ENCODE results near the gene TAS2R40. TPM values are rescaled to one million over a fixed set of nuclear protein-coding genes. Genes with fewer than 3 reads are reported as not detected.
"Not testable (repeated sequence)": the region's sequence is repeated elsewhere in the genome, so short reads cannot be mapped to it uniquely, and the experiment has no call there.

The TAS2R40 gene
- total RNA-seq: not detected in 2 replicates

DNA sequence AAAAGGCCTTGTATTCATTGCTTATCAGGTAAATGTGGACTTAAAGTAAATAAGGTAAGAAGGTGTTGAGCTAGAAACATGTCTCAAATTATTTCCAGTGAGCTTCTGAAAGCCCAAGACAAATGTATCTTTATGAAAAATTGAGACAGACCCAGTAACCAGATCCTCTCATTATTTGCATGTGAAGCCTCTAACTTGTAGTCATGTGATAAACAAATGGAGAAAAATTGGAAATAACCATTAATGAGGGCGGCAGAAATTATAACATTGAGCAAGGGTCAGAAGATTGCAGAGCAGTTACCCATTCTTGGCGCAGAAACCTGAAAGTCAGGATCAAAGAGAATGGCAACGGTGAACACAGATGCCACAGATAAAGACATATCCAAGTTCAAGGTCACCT is at the start of gene TAS2R40:
Gene TAS2R40 (plus strand): TSS at position 301 of the 400 bp plus-strand sequence. CDS start 42 bp downstream, at position 343.
- Mint-ChIP-seq H3K36me3 (ENCODE audit: low read depth) (no peaks in the 10 kb centered on the region), H3K27ac (no peak within 1 kb of the TSS), H3K4me1 (ENCODE audit: low read depth) (no peaks in the 10 kb centered on the region), H3K4me3 (ENCODE audit: low read depth) (no peak within 1 kb of the TSS), H3K27me3 (ENCODE audit: low read depth) (peaks cover 42% of the 10 kb centered on the region), H3K9me3 (no peaks in the 10 kb centered on the region)
- no peak for DNase-seq (ENCODE audit: low spot score)
- intact Hi-C loops (cut with micrococcal nuclease): no loop called here

DNA sequence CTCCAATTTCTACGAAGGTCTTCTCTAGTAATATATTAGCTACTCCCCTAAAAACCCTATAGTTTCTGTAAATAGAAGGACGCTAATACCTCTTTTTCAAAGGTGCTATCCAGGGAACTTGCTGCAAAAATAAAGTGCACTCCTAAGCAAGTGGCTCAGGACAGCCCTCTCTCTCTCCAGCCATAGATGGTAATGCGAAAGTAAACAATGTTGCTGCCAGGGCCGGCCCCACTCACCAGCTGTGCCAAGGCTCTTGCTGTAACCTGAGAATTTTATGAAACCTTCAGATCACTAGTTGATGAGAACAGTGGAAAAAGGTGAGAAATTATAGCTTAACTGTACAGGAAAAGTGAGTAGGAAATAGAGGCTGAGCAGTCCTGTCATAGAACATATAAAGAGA is 49.5 kb upstream of the TAS2R40 start:
- Mint-ChIP-seq H3K36me3 (ENCODE audit: low read depth) (no peaks in the 10 kb centered on the region), H3K4me1 (ENCODE audit: low read depth) (no peaks in the 10 kb centered on the region), H3K9me3 (peaks cover 6% of the 10 kb centered on the region), H3K4me3 (ENCODE audit: low read depth) (no peak overlapping the region), H3K27me3 (ENCODE audit: low read depth) (no peaks in the 10 kb centered on the region), H3K27ac (no peak overlapping the region)
- DNase-seq (ENCODE audit: low spot score): no peak
- intact Hi-C loops (cut with micrococcal nuclease): no loop called here

DNA sequence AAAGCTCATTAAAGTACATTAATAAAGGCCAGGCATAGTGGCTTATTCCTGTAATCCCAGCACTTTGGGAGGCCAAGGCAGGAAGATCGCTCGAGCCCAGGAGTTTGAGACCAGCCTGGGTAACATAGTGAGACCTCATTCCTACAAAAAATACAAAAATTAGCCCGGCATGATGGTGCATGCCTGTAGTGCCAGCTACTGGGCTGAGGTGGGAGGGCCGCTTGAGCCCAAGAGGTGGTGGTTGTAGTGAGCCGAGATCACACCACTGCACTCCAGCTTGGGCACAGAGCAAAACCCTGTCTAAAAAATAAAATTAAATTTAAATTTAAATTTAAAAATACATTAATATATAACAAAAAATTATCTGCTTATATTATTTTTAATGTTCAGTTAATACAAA is 45.7 kb upstream of the TAS2R40 start:
- intact Hi-C loops (cut with micrococcal nuclease): no loop called here
- Mint-ChIP-seq H3K27ac (no peak overlapping the region), H3K4me1 (ENCODE audit: low read depth) (no peaks in the 10 kb centered on the region), H3K9me3 (peaks cover 21% of the 10 kb centered on the region), H3K4me3 (ENCODE audit: low read depth) (no peak overlapping the region), H3K27me3 (ENCODE audit: low read depth) (no peaks in the 10 kb centered on the region), H3K36me3 (ENCODE audit: low read depth) (no peaks in the 10 kb centered on the region)
- DNase-seq (ENCODE audit: low spot score): no peak

DNA sequence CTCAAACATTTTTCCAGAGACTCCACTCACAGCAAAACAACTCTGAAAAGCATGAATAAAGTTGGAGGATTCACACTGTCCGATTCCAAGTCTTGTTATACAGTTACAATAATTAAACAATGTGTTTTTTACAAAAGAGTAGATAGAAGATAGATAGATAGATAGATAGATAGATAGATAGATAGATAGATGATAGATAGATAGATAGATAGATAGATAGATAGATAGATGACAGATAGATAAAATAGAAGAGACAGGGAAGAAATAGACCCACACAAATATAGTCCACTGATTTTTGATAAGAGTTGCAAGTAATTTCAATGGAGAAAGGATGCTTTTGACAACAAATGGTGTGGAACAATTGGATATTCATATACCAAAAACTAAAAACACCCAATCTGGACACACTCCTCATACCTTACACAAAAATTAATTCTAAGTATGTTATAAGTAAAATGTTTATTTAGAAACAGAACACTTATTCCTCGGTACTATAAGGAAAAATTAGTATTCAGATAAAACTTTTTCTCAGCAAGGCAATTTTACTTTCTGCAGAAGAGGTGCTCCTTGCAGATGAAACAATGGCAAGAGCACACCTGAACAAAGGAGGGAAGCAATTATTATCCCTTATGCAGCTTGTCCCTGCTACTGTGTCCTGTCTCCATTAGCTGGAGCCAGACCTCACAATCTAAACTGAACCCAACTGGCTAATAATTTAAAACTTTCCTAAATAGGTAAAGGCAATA is 44.3 kb upstream of the TAS2R40 start:
- no peak overlapping the region for H3K4me3 Mint-ChIP-seq (ENCODE audit: low read depth)
- H3K36me3 Mint-ChIP-seq (ENCODE audit: low read depth): no peaks in the 10 kb centered on the region
- intact Hi-C loops (cut with micrococcal nuclease): no loop called here
- no peak for DNase-seq (ENCODE audit: low spot score)
- H3K4me1 Mint-ChIP-seq (ENCODE audit: low read depth): no peaks in the 10 kb centered on the region
- no peak overlapping the region for H3K27ac Mint-ChIP-seq
- H3K9me3 Mint-ChIP-seq: peaks cover 21% of the 10 kb centered on the region
- H3K27me3 Mint-ChIP-seq (ENCODE audit: low read depth): no peaks in the 10 kb centered on the region

DNA sequence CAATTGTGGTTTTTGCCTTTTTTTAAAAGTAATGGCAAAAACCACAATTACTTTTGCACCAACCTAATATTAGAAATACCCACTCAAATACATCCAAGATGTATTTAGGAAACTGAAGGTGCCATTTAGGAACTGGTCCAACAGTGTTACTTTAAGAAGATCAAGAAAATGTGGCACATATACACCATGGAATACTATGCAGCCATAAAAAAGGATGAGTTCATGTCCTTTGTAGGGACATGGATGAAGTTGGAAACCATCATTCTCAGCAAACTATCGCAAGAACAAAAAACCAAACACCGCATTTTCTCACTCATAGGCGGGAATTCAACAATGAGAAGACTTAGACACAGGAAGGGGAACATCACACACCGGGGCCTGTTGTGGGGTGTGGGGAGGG is 41.1 kb upstream of the TAS2R40 start:
- H3K27me3 Mint-ChIP-seq (ENCODE audit: low read depth); intact Hi-C loops (cut with micrococcal nuclease); H3K27ac Mint-ChIP-seq; H3K4me1 Mint-ChIP-seq (ENCODE audit: low read depth); DNase-seq (ENCODE audit: low spot score); H3K4me3 Mint-ChIP-seq (ENCODE audit: low read depth); H3K36me3 Mint-ChIP-seq (ENCODE audit: low read depth): not testable (repeated sequence)
- H3K9me3 Mint-ChIP-seq: peaks cover 21% of the 10 kb centered on the region

GRCh38 chr7:143181349-143181748 is 40.5 kb upstream of the TAS2R40 start:
- H3K27ac Mint-ChIP-seq: no peak overlapping the region
- peaks cover 9% of the 10 kb centered on the region for H3K27me3 Mint-ChIP-seq (ENCODE audit: low read depth)
- no peaks in the 10 kb centered on the region for H3K36me3 Mint-ChIP-seq (ENCODE audit: low read depth)
- intact Hi-C loops (cut with micrococcal nuclease): no loop called here
- H3K4me3 Mint-ChIP-seq (ENCODE audit: low read depth): no peak overlapping the region
- H3K9me3 Mint-ChIP-seq: peaks cover 21% of the 10 kb centered on the region
- H3K4me1 Mint-ChIP-seq (ENCODE audit: low read depth): no peaks in the 10 kb centered on the region
- DNase-seq (ENCODE audit: low spot score): no peak

- no peak within 1 kb of the TSS for H3K27ac Mint-ChIP-seq
- peaks cover 12% of the 10 kb centered on the region for H3K9me3 Mint-ChIP-seq
- DNase-seq (ENCODE audit: low spot score): no peak
- peaks cover 9% of the 10 kb centered on the region for H3K27me3 Mint-ChIP-seq (ENCODE audit: low read depth)
- no peaks in the 10 kb centered on the region for H3K36me3 Mint-ChIP-seq (ENCODE audit: low read depth)
- intact Hi-C loops (cut with micrococcal nuclease): no loop called here
- no peaks in the 10 kb centered on the region for H3K4me1 Mint-ChIP-seq (ENCODE audit: low read depth)
- H3K4me3 Mint-ChIP-seq (ENCODE audit: low read depth): no peak within 1 kb of the TSS
These were observed 38.8 kb upstream of the TAS2R40 start, which contains the start of gene TAS2R39 for GRCh38 chr7:143183024-143183423. Gene TAS2R39, plus strand, starts transcription at chr7:143183419. Its CDS starts 0 bp downstream, at chr7:143183419.

- peaks cover 9% of the 10 kb centered on the region for H3K27me3 Mint-ChIP-seq (ENCODE audit: low read depth)
These were observed 36.3 kb upstream of the TAS2R40 start for GRCh38 chr7:143185551-143185950.

DNA sequence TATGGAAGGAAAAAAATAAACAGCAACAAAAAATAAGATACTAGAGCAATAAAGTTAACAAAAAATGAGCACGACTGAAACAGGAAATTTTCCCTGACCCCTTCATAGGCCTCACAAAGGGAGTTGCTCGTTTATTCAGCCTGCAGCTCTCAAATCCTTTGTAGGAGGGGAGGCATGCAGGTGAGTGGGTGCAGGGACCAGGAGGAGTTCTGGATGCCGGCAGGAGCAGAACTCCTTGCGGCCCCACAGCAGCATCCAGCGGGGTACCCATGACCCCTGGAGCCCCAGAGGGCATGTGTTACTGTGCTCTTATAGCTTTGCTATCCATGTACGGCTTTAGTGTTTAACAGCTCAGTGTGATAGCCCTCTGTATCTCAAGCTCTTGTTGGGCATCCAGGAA is 32.8 kb upstream of the TAS2R40 start:
- intact Hi-C loops (cut with micrococcal nuclease): no loop called here
- Mint-ChIP-seq H3K36me3 (ENCODE audit: low read depth) (no peaks in the 10 kb centered on the region), H3K27me3 (ENCODE audit: low read depth) (peaks cover 9% of the 10 kb centered on the region), H3K4me1 (ENCODE audit: low read depth) (no peaks in the 10 kb centered on the region), H3K4me3 (ENCODE audit: low read depth) (no peak overlapping the region), H3K9me3 (no peaks in the 10 kb centered on the region), H3K27ac (no peak overlapping the region)
- DNase-seq (ENCODE audit: low spot score): no peak

More at GRCh38 chr7:143185551-143185950, 36.3 kb upstream of the TAS2R40 start:
- no peaks in the 10 kb centered on the region for H3K36me3 Mint-ChIP-seq (ENCODE audit: low read depth)
- intact Hi-C loops (cut with micrococcal nuclease): no loop called here
- H3K4me1 Mint-ChIP-seq (ENCODE audit: low read depth): no peaks in the 10 kb centered on the region
- H3K27ac Mint-ChIP-seq: no peak overlapping the region
- no peak for DNase-seq (ENCODE audit: low spot score)
- H3K9me3 Mint-ChIP-seq: no peaks in the 10 kb centered on the region
- no peak overlapping the region for H3K4me3 Mint-ChIP-seq (ENCODE audit: low read depth)

DNA sequence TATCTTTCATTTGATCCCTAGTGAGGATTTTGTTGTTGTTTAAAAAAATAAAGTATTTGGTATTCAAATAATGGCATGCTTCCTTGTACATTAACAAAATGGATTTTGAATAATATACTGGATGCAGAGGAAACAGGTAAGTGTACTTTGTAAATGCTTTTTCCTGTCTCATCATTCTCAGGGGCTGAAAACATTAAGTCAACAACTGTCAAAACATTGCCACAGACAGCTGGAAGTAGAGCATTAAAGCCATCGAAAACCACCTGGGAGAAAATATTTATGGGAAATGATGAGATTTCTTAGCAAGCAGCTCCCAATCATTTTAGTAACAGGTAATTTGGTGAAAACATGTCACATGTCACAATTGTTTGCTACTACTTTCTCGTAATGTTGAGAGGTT is 28.0 kb upstream of the TAS2R40 start:
- peaks cover 6% of the 10 kb centered on the region for H3K27me3 Mint-ChIP-seq (ENCODE audit: low read depth)
- H3K4me1 Mint-ChIP-seq (ENCODE audit: low read depth): no peaks in the 10 kb centered on the region
- no peaks in the 10 kb centered on the region for H3K36me3 Mint-ChIP-seq (ENCODE audit: low read depth)
- H3K4me3 Mint-ChIP-seq (ENCODE audit: low read depth): no peak overlapping the region
- no peak for DNase-seq (ENCODE audit: low spot score)
- H3K27ac Mint-ChIP-seq: no peak overlapping the region
- intact Hi-C loops (cut with micrococcal nuclease): no loop called here
- H3K9me3 Mint-ChIP-seq: no peaks in the 10 kb centered on the region

- Mint-ChIP-seq H3K36me3 (ENCODE audit: low read depth) (no peaks in the 10 kb centered on the region), H3K27ac (no peak overlapping the region), H3K27me3 (ENCODE audit: low read depth) (peaks cover 21% of the 10 kb centered on the region), H3K4me1 (ENCODE audit: low read depth) (no peaks in the 10 kb centered on the region), H3K4me3 (ENCODE audit: low read depth) (no peak overlapping the region), H3K9me3 (no peaks in the 10 kb centered on the region)
- no peak for DNase-seq (ENCODE audit: low spot score)
- intact Hi-C loops (cut with micrococcal nuclease): no loop called here
These were observed 22.8 kb upstream of the TAS2R40 start for GRCh38 chr7:143199040-143199439.

DNA sequence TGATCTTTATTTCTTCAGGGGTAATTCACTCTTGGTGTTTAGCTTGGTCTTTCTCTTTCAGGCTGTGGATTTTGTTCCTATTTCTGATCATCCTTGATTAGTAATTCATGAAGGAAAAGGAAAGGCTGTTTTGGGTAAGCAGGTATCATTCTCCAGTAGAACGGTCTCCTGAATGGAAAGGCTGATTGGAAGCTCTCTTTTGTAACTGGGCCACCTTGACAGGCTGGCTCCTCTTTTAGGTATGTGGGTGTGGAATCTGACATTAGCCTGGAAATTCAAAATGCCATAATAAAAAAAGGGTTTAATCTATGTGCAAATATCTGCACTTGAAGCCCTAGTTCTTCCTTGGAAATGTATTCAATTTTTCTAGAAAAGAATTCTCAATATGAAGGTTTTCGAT is 19.7 kb upstream of the TAS2R40 start:
- intact Hi-C loops (cut with micrococcal nuclease): no loop called here
- H3K36me3 Mint-ChIP-seq (ENCODE audit: low read depth): no peaks in the 10 kb centered on the region
- no peaks in the 10 kb centered on the region for H3K9me3 Mint-ChIP-seq
- DNase-seq (ENCODE audit: low spot score): no peak
- H3K27me3 Mint-ChIP-seq (ENCODE audit: low read depth): peaks cover 31% of the 10 kb centered on the region
- no peak overlapping the region for H3K27ac Mint-ChIP-seq
- no peak overlapping the region for H3K4me3 Mint-ChIP-seq (ENCODE audit: low read depth)
- H3K4me1 Mint-ChIP-seq (ENCODE audit: low read depth): peaks cover 9% of the 10 kb centered on the region

GRCh38 chr7:143203386-143203785 is 18.5 kb upstream of the TAS2R40 start:
- no peak overlapping the region for H3K27ac Mint-ChIP-seq
- H3K9me3 Mint-ChIP-seq: no peaks in the 10 kb centered on the region
- H3K27me3 Mint-ChIP-seq (ENCODE audit: low read depth): peaks cover 27% of the 10 kb centered on the region
- H3K4me1 Mint-ChIP-seq (ENCODE audit: low read depth): peaks cover 9% of the 10 kb centered on the region
- no peak for DNase-seq (ENCODE audit: low spot score)
- no peaks in the 10 kb centered on the region for H3K36me3 Mint-ChIP-seq (ENCODE audit: low read depth)
- intact Hi-C loops (cut with micrococcal nuclease): no loop called here
- H3K4me3 Mint-ChIP-seq (ENCODE audit: low read depth): no peak overlapping the region
